ENCODE measurements around the gene CFAP92.
A peak's percentile ranks its signal among the peaks of the same experiment; 100 is the strongest.

CFAP92 gene

GRCh38 chr3:129023909-129024308, 30.0 kb upstream of the CFAP92 start:
- DNase-seq, result peak; percentile 43

- DNase-seq, result no peak
These were observed 29.1 kb upstream of the CFAP92 start for GRCh38 chr3:129023008-129023358.

DNA sequence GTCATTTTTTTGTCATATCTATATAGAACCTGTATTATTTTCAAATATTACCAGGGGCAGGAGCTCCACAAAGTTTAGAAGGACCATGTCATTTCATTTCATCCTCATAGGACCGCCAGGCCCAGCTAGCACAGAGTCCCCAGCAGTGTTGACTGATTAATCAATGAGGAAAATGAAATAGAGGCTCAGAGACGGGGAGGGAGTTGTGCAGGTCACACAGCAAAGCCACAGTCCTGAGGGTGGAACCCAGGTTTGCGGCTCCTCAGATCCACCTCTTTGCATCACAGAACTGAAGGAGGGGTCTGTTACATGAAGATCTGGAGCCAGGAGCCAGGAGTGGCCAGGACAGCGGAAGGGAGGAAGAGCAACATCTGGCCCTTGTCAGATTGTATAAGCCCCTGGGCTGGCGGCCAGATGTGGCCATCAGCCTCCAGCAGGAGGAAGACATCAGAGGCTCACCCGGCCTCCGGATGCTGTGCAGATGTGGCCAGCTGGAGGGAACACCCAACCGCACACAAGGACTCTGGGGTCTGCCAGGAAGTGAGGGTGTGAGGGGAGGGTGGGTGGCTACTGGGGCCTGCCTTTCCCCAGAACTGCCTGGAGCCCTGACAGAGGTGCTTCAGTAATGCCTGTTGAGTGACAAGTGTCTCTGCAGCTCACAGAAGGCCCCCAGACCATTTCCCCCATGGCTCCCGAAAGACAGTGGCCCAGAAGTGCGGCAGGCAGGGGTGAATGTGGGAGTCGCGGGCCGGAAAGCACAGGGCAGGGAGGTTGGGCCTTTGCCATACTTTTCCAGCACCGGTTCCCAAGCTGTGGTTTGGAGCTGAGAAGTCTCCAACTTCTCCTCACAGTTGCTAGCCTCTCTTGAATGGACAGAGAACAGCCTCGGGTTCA, 28.5 kb upstream of the CFAP92 start:
- DNase-seq, result no peak

DNA sequence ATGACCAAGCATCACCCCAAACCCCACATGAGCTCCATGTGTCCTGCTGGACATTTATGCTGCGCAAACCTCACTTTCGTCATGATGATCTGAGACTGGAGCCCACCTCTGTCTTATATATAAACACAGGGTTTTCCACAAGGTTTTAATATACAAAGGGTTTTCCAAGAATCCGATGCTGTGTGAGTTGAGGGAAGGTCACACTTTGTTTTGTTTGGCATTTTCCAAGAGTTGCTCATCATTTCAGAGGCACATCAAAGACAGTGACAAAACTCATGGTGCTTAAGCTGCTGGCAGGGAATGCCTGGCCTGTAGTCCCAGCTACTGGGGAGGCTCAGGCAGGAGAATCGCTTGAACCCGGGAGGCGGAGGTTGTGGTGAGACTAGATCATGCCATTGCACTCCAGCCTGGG, 27.3 kb upstream of the CFAP92 start:
- DNase-seq, result no peak

- no peak for DNase-seq
These were observed 26.8 kb upstream of the CFAP92 start for GRCh38 chr3:129020691-129021090.

GRCh38 chr3:129019266-129019665, 25.4 kb upstream of the CFAP92 start:
- DNase-seq, result no peak

DNA sequence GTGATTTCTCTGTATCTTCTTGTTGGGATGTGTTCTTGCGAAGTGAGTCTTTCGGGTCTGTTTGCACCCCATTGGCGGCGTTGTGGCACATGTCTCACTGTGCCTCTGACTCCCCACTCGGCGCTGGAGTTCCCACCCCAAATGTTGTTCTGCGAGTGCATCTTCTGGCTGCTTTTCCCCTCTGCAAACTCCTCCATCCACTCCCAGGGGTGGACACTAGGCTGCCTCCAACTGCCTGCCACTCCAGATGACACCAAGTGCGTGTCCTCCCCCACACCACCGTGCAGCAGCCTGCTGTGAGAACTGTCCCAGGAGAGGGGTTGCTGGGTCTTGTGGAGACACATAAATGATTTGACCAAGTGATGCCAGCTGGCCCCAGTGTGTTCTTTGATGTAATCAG, 24.9 kb upstream of the CFAP92 start:
- no peak for DNase-seq

DNA sequence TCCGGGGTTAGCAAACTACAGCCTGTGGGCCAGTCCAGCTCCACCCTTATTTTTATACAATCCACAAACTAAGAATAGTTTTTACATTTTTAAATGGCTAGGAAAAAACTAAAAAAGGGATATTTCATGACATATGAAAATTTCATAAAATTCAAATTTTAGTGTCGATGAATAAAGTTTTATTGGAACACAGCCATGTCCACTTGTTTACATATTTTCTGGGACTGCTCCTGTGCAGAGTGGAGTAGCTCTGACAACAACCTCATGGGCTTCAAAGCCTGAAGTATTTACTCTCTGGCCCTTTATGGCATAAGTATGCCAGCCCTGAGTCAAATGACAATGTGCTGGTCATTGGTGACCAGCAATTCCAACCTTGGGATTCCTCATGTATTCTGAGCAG, 24.4 kb upstream of the CFAP92 start:
- no peak for DNase-seq

- DNase-seq, result no peak
These were observed 23.6 kb upstream of the CFAP92 start for GRCh38 chr3:129017484-129017899.

- no peak for DNase-seq
These were observed 23.0 kb upstream of the CFAP92 start for GRCh38 chr3:129016720-129017483.

DNA sequence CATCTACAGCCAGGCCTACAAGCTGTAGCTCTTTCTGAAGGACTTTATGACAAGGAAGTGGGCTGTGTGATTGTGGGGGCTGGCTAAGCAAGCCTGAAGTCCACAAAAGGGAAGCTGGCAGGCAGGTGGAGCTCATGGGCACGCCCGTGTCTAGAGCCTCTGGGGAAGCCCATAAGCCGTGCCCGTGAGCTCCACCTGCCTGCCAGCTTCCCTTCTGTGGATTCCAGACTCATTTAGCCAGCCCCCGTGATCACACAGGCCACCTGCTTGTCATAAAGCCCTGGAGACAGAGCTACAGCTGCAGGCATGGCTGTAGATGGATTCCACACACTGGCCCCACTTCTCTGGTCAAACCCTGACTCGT, 22.5 kb upstream of the CFAP92 start:
- DNase-seq, result peak; percentile 35

- no peak for DNase-seq
These were observed 21.7 kb upstream of the CFAP92 start for GRCh38 chr3:129015388-129016105.

- no peak for DNase-seq
These were observed 21.0 kb upstream of the CFAP92 start for GRCh38 chr3:129014793-129015345.

- no peak for DNase-seq
These were observed 20.3 kb upstream of the CFAP92 start for GRCh38 chr3:129014148-129014547.

- no peak for DNase-seq
These were observed 19.6 kb upstream of the CFAP92 start for GRCh38 chr3:129013491-129013891.

GRCh38 chr3:129010310-129010956, 16.6 kb upstream of the CFAP92 start:
- DNase-seq, result no peak

DNA sequence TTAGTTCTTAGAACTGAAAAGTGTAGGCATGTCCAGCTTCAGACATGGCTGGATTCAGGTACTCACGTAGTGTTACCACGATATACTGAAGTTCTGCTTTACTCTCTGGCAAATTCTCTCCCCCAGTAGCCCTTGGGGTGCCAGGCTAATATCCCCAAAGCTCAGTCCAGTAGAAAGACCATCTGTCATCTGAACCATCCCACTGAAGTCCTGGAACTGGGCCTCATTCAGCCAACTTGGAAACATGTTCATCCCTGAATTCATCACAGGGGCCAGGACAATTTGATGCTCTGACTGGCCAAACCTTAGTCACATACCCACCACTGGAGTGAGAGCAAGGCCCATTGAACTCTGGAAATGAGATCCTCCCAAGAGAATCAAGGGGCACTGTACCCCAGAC, 15.4 kb upstream of the CFAP92 start:
- DNase-seq, result no peak

DNA sequence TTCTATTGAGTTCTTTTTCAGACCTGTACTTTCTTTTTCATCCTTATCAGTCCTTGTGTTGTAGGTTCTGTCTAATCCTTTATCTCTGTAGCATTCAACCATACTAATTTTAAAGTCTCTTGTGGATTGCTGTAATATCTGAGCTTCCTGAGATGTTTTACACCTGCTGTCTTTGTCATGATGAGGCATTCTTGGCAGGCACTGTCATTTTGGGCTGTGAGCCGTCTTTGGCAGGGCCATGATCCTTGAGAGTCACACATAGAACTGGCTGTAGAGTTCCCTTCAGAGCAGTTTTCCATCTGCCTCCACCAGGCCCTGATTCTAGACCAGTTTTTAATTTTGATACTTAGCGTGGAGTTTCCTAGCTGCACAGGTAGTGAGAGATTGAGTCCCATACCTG, 13.9 kb upstream of the CFAP92 start:
- no peak for DNase-seq

DNA sequence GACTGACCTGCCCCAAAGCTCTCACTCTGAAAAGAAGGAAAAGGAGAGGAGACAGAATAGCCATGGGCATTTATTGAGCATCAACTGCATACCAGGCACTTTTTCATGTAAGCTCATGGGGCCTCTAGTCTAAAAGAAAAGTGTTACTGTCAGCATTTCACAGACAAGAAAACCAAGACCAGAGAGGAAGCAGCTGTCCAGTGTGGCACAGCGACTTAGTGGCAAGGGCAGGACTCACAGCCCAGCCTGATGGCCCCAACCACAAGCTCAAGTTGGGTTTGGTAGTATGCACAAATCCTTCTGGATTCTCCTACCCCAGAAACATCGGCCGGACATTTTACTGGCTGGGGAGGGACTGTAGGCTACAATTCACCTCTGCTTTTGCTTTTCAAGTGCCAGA, 13.0 kb upstream of the CFAP92 start:
- DNase-seq, result no peak

GRCh38 chr3:129005526-129006303, 11.8 kb upstream of the CFAP92 start:
- DNase-seq, result no peak

DNA sequence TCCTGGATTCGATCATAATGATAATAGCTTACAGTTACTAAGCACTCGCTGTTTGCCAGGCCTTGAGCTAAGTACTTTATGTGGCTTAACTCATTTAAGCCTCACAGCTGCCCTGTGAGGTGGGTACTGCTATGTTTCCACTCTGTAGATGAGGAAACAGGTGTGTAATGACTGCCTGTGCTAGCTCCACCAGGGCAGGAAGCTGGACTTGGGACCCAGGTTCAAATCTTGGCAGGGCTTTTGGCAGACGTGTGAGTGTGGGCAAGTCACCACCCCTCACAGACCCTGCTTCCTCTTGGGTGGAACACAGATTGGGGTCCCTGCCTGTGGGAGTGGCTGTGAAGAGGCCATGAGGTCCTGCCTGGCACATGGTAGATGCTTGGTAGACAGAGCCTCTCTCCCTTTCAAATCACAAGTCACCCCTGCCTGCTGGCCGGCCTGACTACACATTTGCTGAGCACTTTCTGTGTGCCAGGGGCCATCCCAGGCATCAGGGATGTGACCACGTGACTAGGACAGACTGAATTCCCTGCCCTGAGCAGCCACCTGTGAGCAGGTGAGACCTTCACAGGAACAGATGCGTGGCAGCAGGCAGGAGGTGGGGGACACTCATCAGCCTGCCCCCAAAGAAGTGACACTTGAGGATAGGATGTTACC, 10.9 kb upstream of the CFAP92 start:
- DNase-seq, result no peak
